A549 (cell line): ENCODE data around the gene TMEM126B. TPM values are rescaled to one million over a fixed set of nuclear protein-coding genes. Genes with fewer than 3 reads are reported as not detected.
A peak's percentile ranks its signal among the peaks of the same experiment; 100 is the strongest.
"Not testable (repeated sequence)": the region's sequence is repeated elsewhere in the genome, so short reads cannot be mapped to it uniquely, and the experiment has no call there.

Source experiments
- ATAC-seq, 2 experiments: fragments of 200-7000 bp in 1 of 2; fragments of >200 bp in 1 of 2; cut with Nextera tagmentation in 1 of 2; cut with Tn5 transposase in 1 of 2; 3 replicates each; pipeline versions ENCODE4 v1.8.0 to v1.9.1; 2018 to 2020; ENCODE audit warnings: mild to moderate bottlenecking in 1 of 2, moderate library complexity in 1 of 2
- CTCF ChIA-PET: fragments of 300-600 bp; sonication (Branson Sonifier 250); formaldehyde crosslinking; extraction: SDS; loops from one replicate; lab custom pipeline; 2021; ENCODE audit warnings: antibody characterized with exemption, inconsistent platforms; lab: Yijun Ruan, JAX
- POLR2A ChIA-PET: fragments of 350-600 bp; formaldehyde crosslinking; extraction: SDS; loops from one replicate; lab custom pipeline; 2021; ENCODE audit warnings: antibody characterized with exemption, inconsistent platforms; lab: Yijun Ruan, JAX
- DNase-seq, 2 experiments: peaks; one replicate each; pipeline versions ENCODE4 v3.0.0 to v3.0.0-alpha.2; 2011 to 2016; ENCODE audit warnings: low read depth in 1 of 2, low spot score in 1 of 2
- FAIRE-seq: peaks from 2 replicates; lab custom pipeline; 2011; peaks lifted over from hg19 to GRCh38; lab: Jason Lieb, UNC
- H3K27ac ChIP-seq, 2 experiments: fragments of >200 bp; sonication (Bioruptor Twin); formaldehyde crosslinking; 3 replicates each; pipeline ENCODE4 v1.5.1; 2016 to 2017
- H3K4me1 ChIP-seq: fragments of >200 bp; sonication (Bioruptor Twin); formaldehyde crosslinking; 3 replicates; pipeline ENCODE4 v1.6.1; 2016
- H3K4me2 ChIP-seq: fragments of >200 bp; sonication (Bioruptor Twin); formaldehyde crosslinking; 3 replicates; pipeline ENCODE4 v1.6.1; 2016
- H3K4me3 ChIP-seq: fragments of >200 bp; sonication (Bioruptor Twin); formaldehyde crosslinking; 3 replicates; pipeline ENCODE4 v1.5.1; 2016
- H3K9me3 ChIP-seq: fragments of >200 bp; sonication (Bioruptor Twin); formaldehyde crosslinking; 3 replicates; pipeline ENCODE4 v1.6.1; 2016
- BHLHE40 ChIP-seq: IDR thresholded peaks from 2 replicates; pipeline ENCODE4 v1.6.1; 2012; ENCODE audit warnings: low read depth, low read length, inconsistent platforms
- EHMT2 ChIP-seq: fragments of 200-600 bp; sonication (generic); IDR thresholded peaks from 2 replicates; pipeline ENCODE4 v1.6.1; 2016; ENCODE audit warnings: antibody characterized with exemption, low read depth, mild to moderate bottlenecking, moderate library complexity
- EP300 ChIP-seq, 2 experiments: fragments of >200 bp; sonication (Bioruptor Twin); formaldehyde crosslinking; IDR thresholded peaks; 2 replicates in 1 of 2; 3 replicates in 1 of 2; pipeline ENCODE4 v1.6.1; 2016 to 2017
- ESRRA ChIP-seq: fragments of 150-350 bp; IDR thresholded peaks from 2 replicates; pipeline ENCODE4 v1.6.1; 2014; ENCODE audit warnings: mild to moderate bottlenecking, low read length, borderline replicate concordance
- FOSB ChIP-seq: fragments of 250-450 bp; sonication (Bioruptor Pico); IDR thresholded peaks from 2 replicates; pipeline ENCODE4 v1.5.0; 2020; ENCODE audit warnings: mild to moderate bottlenecking, moderate library complexity
- HDAC2 ChIP-seq: fragments of 200-600 bp; sonication (generic); IDR thresholded peaks from 2 replicates; pipeline ENCODE4 v1.6.1; 2016
- MAFK ChIP-seq: fragments of 450-650 bp; IDR thresholded peaks from 2 replicates; pipeline ENCODE4 v1.6.1; 2014; ENCODE audit not compliant: partially characterized antibody
- POLR2A ChIP-seq: IDR thresholded peaks from 2 replicates; pipeline ENCODE4 v1.6.1; 2012; ENCODE audit warnings: mild to moderate bottlenecking, low read length
- POLR2AphosphoS2 ChIP-seq: conservative IDR thresholded peaks from 2 replicates; pipeline ENCODE4 v1.6.1; 2012; ENCODE audit warnings: low read length, improper control_type of control experiment, inconsistent platforms
- RNF2 ChIP-seq: fragments of 200-600 bp; sonication (generic); IDR thresholded peaks from 2 replicates; pipeline ENCODE4 v1.6.1; 2016; ENCODE audit warnings: low read depth, mild to moderate bottlenecking, antibody characterized with exemption, moderate library complexity, borderline replicate concordance
- SMC3 ChIP-seq: fragments of >200 bp; sonication (Bioruptor Twin); formaldehyde crosslinking; IDR thresholded peaks from 3 replicates; pipeline ENCODE4 v1.6.1; 2018; ENCODE audit warnings: inconsistent platforms
- SREBF2 ChIP-seq: fragments of 450-650 bp; IDR thresholded peaks from 2 replicates; pipeline ENCODE4 v1.6.1; 2014; ENCODE audit warnings: mild to moderate bottlenecking, moderate library complexity
- ZNF302 ChIP-seq: fragments of 250-450 bp; sonication (Bioruptor Pico); IDR thresholded peaks from 2 replicates; pipeline ENCODE4 v1.9.0; 2021; ENCODE audit warnings: inconsistent platforms, mild to moderate bottlenecking, moderate library complexity
- WGBS: methylation state at CpG from one replicate; pipeline ENCODE4 v1.1.6; 2017; ENCODE audit errors: missing lambda C conversion rate; 5-methylcytosine and 5-hydroxymethylcytosine counted together
- polyA plus RNA-seq, 4 experiments: library from polyadenylated mRNA; depleted of rRNA in 3 of 4; stranded (reverse); fragments of >200 nt; fragmentation: RNase III in 1 of 4; extraction: RNeasy Plus Mini Kit Qiagen cat#74134 plus additional on column Dnase treatment in 1 of 4; gene quantifications; 2 replicates in 3 of 4; 3 replicates in 1 of 4; pipeline ENCODE4 v1.2.3, GENCODE V29; 2011 to 2017
- TF ChIP-seq, protein P1 (sequence below): fragments of 450-650 bp; IDR thresholded peaks from 2 replicates; pipeline ENCODE4 v1.6.1; 2014; ENCODE audit warnings: antibody characterized with exemption
- TF ChIP-seq, protein P2 (sequence below): fragments of 200-600 bp; sonication (generic); IDR thresholded peaks from 2 replicates; pipeline ENCODE4 v1.6.1; 2016; ENCODE audit warnings: antibody characterized with exemption, mild to moderate bottlenecking, moderate library complexity
- TF ChIP-seq, protein P3 (sequence below): fragments of 250-450 bp; sonication (Bioruptor Pico); IDR thresholded peaks from 2 replicates; pipeline ENCODE4 v1.5.0; 2021; ENCODE audit warnings: mild to moderate bottlenecking, moderate library complexity, borderline replicate concordance

TMEM126B gene
- polyA plus RNA-seq, 2 of the 4 experiments (the other 2 are of a cell fraction): 82.4 to 114 TPM

GRCh38 chr11:85668157-85668556 is 39.8 kb downstream of the TMEM126B start:
- WGBS: 90% methylated on average over 1 of the region's 1 CpG
- CTCF ChIA-PET: interaction anchor here (1.0 to 1.6 kb wide), 3 partner anchors 11 to 187 kb away, joined by 3 to 4 read pairs (median 3); partner anchors contain the start of gene CCDC83

GRCh38 chr11:85670949-85671663 is 42.7 kb downstream of the TMEM126B start:
- DNase-seq, ATAC-seq, H3K9me3 ChIP-seq, POLR2A ChIA-PET, H3K27ac ChIP-seq, FAIRE-seq, H3K4me3 ChIP-seq, CTCF ChIA-PET, H3K4me1 ChIP-seq, H3K4me2 ChIP-seq: not testable (repeated sequence)

More at GRCh38 chr11:85668157-85668556, 39.8 kb downstream of the TMEM126B start:
- TF ChIP-seq, protein P1, sequence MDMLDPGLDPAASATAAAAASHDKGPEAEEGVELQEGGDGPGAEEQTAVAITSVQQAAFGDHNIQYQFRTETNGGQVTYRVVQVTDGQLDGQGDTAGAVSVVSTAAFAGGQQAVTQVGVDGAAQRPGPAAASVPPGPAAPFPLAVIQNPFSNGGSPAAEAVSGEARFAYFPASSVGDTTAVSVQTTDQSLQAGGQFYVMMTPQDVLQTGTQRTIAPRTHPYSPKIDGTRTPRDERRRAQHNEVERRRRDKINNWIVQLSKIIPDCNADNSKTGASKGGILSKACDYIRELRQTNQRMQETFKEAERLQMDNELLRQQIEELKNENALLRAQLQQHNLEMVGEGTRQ: no peak
- TF ChIP-seq MAFK (peak; percentile 70), BHLHE40 (no peak)
- DNase-seq (no peak), ATAC-seq (no peak), FAIRE-seq (no peak)
- Histone ChIP-seq H3K4me2 (no peak overlapping the region), H3K4me3 (no peak overlapping the region), H3K9me3 (no peaks in the 10 kb centered on the region), H3K4me1 (peaks cover 6% of the 10 kb centered on the region), H3K27ac (no peak overlapping the region)
- POLR2A ChIA-PET: no interaction called here

- POLR2A ChIA-PET: no interaction called here
- Histone ChIP-seq H3K4me1 (no peaks in the 10 kb centered on the region), H3K27ac (no peak overlapping the region), H3K4me2 (no peak overlapping the region), H3K4me3 (no peak overlapping the region), H3K9me3 (no peaks in the 10 kb centered on the region)
- ATAC-seq (no peak), FAIRE-seq (no peak), DNase-seq (no peak)
- TF ChIP-seq FOSB (CRISPR knock-in tag) (no peak), POLR2A (no peak), EHMT2 (no peak), ESRRA (no peak), POLR2AphosphoS2 (no peak), HDAC2 (no peak), SREBF2 (no peak), SMC3 (no peak), BHLHE40 (no peak), ZNF302 (no peak), RNF2 (no peak), EP300 (IDR thresholded peaks at IDR 0.05) (no peak)
- TF ChIP-seq, protein P2, sequence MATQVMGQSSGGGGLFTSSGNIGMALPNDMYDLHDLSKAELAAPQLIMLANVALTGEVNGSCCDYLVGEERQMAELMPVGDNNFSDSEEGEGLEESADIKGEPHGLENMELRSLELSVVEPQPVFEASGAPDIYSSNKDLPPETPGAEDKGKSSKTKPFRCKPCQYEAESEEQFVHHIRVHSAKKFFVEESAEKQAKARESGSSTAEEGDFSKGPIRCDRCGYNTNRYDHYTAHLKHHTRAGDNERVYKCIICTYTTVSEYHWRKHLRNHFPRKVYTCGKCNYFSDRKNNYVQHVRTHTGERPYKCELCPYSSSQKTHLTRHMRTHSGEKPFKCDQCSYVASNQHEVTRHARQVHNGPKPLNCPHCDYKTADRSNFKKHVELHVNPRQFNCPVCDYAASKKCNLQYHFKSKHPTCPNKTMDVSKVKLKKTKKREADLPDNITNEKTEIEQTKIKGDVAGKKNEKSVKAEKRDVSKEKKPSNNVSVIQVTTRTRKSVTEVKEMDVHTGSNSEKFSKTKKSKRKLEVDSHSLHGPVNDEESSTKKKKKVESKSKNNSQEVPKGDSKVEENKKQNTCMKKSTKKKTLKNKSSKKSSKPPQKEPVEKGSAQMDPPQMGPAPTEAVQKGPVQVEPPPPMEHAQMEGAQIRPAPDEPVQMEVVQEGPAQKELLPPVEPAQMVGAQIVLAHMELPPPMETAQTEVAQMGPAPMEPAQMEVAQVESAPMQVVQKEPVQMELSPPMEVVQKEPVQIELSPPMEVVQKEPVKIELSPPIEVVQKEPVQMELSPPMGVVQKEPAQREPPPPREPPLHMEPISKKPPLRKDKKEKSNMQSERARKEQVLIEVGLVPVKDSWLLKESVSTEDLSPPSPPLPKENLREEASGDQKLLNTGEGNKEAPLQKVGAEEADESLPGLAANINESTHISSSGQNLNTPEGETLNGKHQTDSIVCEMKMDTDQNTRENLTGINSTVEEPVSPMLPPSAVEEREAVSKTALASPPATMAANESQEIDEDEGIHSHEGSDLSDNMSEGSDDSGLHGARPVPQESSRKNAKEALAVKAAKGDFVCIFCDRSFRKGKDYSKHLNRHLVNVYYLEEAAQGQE: no peak
- TF ChIP-seq, protein P3, sequence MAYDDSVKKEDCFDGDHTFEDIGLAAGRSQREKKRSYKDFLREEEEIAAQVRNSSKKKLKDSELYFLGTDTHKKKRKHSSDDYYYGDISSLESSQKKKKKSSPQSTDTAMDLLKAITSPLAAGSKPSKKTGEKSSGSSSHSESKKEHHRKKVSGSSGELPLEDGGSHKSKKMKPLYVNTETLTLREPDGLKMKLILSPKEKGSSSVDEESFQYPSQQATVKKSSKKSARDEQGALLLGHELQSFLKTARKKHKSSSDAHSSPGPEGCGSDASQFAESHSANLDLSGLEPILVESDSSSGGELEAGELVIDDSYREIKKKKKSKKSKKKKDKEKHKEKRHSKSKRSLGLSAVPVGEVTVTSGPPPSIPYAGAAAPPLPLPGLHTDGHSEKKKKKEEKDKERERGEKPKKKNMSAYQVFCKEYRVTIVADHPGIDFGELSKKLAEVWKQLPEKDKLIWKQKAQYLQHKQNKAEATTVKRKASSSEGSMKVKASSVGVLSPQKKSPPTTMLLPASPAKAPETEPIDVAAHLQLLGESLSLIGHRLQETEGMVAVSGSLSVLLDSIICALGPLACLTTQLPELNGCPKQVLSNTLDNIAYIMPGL (CRISPR knock-in tag): no peak
- TF ChIP-seq, protein P1: no peak
- CTCF ChIA-PET: no interaction called here
- WGBS: 58% methylated on average over 7 of the region's 8 CpGs
Measured at GRCh38 chr11:85672105-85672902, 43.9 kb downstream of the TMEM126B start.
